ACC112 (cell line): ENCODE data around the gene HOXD8.

Experiments used
- H2AFZ ChIP-seq: fragments of 200-600 bp; sonication (generic); one replicate; pipeline ENCODE4 v1.6.0; 2017; ENCODE audit warnings: antibody characterized with exemption, low read length; ENCODE audit not compliant: unreplicated experiment
- H3K27ac ChIP-seq: fragments of 200-600 bp; sonication (generic); 2 replicates; pipeline ENCODE4 v1.5.1; 2014; ENCODE audit warnings: low read depth, mild to moderate bottlenecking, antibody characterized with exemption, low read length, moderate library complexity
- H3K27me3 ChIP-seq: fragments of 200-600 bp; sonication (generic); 2 replicates; pipeline ENCODE4 v1.6.1; 2014; ENCODE audit warnings: mild to moderate bottlenecking, antibody characterized with exemption, low read length, moderate library complexity, mixed read lengths; ENCODE audit not compliant: insufficient read depth
- H3K36me3 ChIP-seq: fragments of 200-600 bp; sonication (generic); 2 replicates; pipeline ENCODE4 v1.6.1; 2016; ENCODE audit warnings: mild to moderate bottlenecking, antibody characterized with exemption, low read length, moderate library complexity, mixed read lengths; ENCODE audit not compliant: insufficient read depth
- H3K4me1 ChIP-seq: fragments of 200-600 bp; sonication (generic); one replicate; pipeline ENCODE4 v1.6.1; 2016; ENCODE audit warnings: low read length, mixed read lengths; ENCODE audit not compliant: insufficient read depth, unreplicated experiment, control insufficient read depth
- H3K4me3 ChIP-seq: fragments of 200-600 bp; sonication (generic); 2 replicates; pipeline ENCODE4 v1.5.1; 2014; ENCODE audit warnings: mild to moderate bottlenecking, low read depth, low read length
- H3K79me2 ChIP-seq: fragments of 200-600 bp; sonication (generic); one replicate; pipeline ENCODE4 v1.6.0; 2016; ENCODE audit warnings: low read length; ENCODE audit not compliant: control insufficient read depth, unreplicated experiment, insufficient read depth

The HOXD8 gene

GRCh38 chr2:176092270-176093144 lies 37.0 kb upstream of the HOXD8 start, which contains the start of gene HOXD13:
TSS of gene HOXD13 (plus strand) at chr2:176092721. CDS start at chr2:176092891, 170 bp downstream.
- peak within 1 kb of the TSS; percentile 49; the same call in 1 of the 2 replicates for H3K4me3 ChIP-seq

GRCh38 chr2:176093145-176093897 lies 36.2 kb upstream of the HOXD8 start:
- no peaks in the 10 kb centered on the region for H3K4me1 ChIP-seq
- no peak overlapping the region for H3K27ac ChIP-seq
- no peaks in the 10 kb centered on the region for H3K36me3 ChIP-seq
- peak overlapping the region; percentile 49; the same call in 1 of the 2 replicates for H3K4me3 ChIP-seq
- no peak overlapping the region for H2AFZ ChIP-seq
- H3K79me2 ChIP-seq, result no peaks in the 10 kb centered on the region
- peaks cover 97% of the 10 kb centered on the region for H3K27me3 ChIP-seq

More at GRCh38 chr2:176092270-176093144, 37.0 kb upstream of the HOXD8 start, which contains the start of gene HOXD13:
- H3K27me3 ChIP-seq, result peaks cover 98% of the 10 kb centered on the region
- no peak within 1 kb of the TSS for H3K27ac ChIP-seq
- no peaks in the 10 kb centered on the region for H3K4me1 ChIP-seq
- H3K79me2 ChIP-seq, result no peaks in the 10 kb centered on the region
- no peaks in the 10 kb centered on the region for H3K36me3 ChIP-seq
- H2AFZ ChIP-seq, result no peak within 1 kb of the TSS

- Histone ChIP-seq H3K79me2 (no peaks in the 10 kb centered on the region), H3K36me3 (no peaks in the 10 kb centered on the region), H3K4me1 (no peaks in the 10 kb centered on the region), H3K4me3 (no peak overlapping the region), H3K27me3 (peaks cover 97% of the 10 kb centered on the region), H2AFZ (no peak overlapping the region), H3K27ac (no peak overlapping the region)
Measured at GRCh38 chr2:176093898-176094249, 35.6 kb upstream of the HOXD8 start.

GRCh38 chr2:176094349-176094748 lies 35.2 kb upstream of the HOXD8 start:
- H3K36me3 ChIP-seq, result no peaks in the 10 kb centered on the region
- H3K79me2 ChIP-seq, result no peaks in the 10 kb centered on the region
- H3K27ac ChIP-seq, result no peak overlapping the region
- peaks cover 97% of the 10 kb centered on the region for H3K27me3 ChIP-seq
- no peak overlapping the region for H3K4me3 ChIP-seq
- no peak overlapping the region for H2AFZ ChIP-seq
- H3K4me1 ChIP-seq, result no peaks in the 10 kb centered on the region

- H3K4me3 ChIP-seq, result no peak overlapping the region
- no peak overlapping the region for H3K27ac ChIP-seq
- no peaks in the 10 kb centered on the region for H3K36me3 ChIP-seq
- peaks cover 97% of the 10 kb centered on the region for H3K27me3 ChIP-seq
- H3K4me1 ChIP-seq, result no peaks in the 10 kb centered on the region
- H3K79me2 ChIP-seq, result no peaks in the 10 kb centered on the region
- H2AFZ ChIP-seq, result no peak overlapping the region
Measured at GRCh38 chr2:176095421-176095820, 34.1 kb upstream of the HOXD8 start.

GRCh38 chr2:176096243-176096985 lies 33.1 kb upstream of the HOXD8 start:
- Histone ChIP-seq H3K27me3 (peaks cover 97% of the 10 kb centered on the region), H3K4me3 (peak overlapping the region; percentile 67), H3K36me3 (no peaks in the 10 kb centered on the region), H3K79me2 (no peaks in the 10 kb centered on the region), H2AFZ (no peak overlapping the region), H3K27ac (no peak overlapping the region), H3K4me1 (no peaks in the 10 kb centered on the region)

- H3K79me2 ChIP-seq, result no peaks in the 10 kb centered on the region
- H3K27me3 ChIP-seq, result peaks cover 97% of the 10 kb centered on the region
- no peaks in the 10 kb centered on the region for H3K4me1 ChIP-seq
- no peak overlapping the region for H3K27ac ChIP-seq
- no peak overlapping the region for H2AFZ ChIP-seq
- peak overlapping the region; percentile 67 for H3K4me3 ChIP-seq
- no peaks in the 10 kb centered on the region for H3K36me3 ChIP-seq
Measured at GRCh38 chr2:176096986-176097819, 32.3 kb upstream of the HOXD8 start.

- H3K4me3 ChIP-seq, result peak overlapping the region; percentile 52
- H3K4me1 ChIP-seq, result no peaks in the 10 kb centered on the region
- no peak overlapping the region for H2AFZ ChIP-seq
- H3K79me2 ChIP-seq, result no peaks in the 10 kb centered on the region
- no peak overlapping the region for H3K27ac ChIP-seq
- H3K36me3 ChIP-seq, result no peaks in the 10 kb centered on the region
- peaks cover 99% of the 10 kb centered on the region for H3K27me3 ChIP-seq
Measured at GRCh38 chr2:176097820-176098365, 31.6 kb upstream of the HOXD8 start.

GRCh38 chr2:176098366-176099158 lies 30.9 kb upstream of the HOXD8 start:
- Histone ChIP-seq H3K27me3 (peaks cover 99% of the 10 kb centered on the region), H3K36me3 (no peaks in the 10 kb centered on the region), H3K4me3 (0 out of 2 replicates have a peak overlapping the region, but pooled peaks have one; percentile 52), H3K4me1 (no peaks in the 10 kb centered on the region), H3K79me2 (no peaks in the 10 kb centered on the region), H2AFZ (no peak overlapping the region), H3K27ac (no peak overlapping the region)
